Small intestine (tissue), 7 donors: ENCODE measurements around the gene RAB31. TPM values are rescaled to one million over a fixed set of nuclear protein-coding genes. Genes with fewer than 3 reads are reported as not detected.

Experiments used
- DNase-seq, 2 donors: peaks; one replicate each; pipeline versions ENCODE4 v3.0.0 to v3.0.0-alpha.2; 2013
- FAIRE-seq: peaks from 2 replicates; lab custom pipeline; 2012; peaks lifted over from hg19 to GRCh38; lab: Jason Lieb, UNC
- H3K27ac ChIP-seq, 3 donors: one replicate each; pipeline ENCODE4 v1.5.1; 2013; ENCODE audit warnings: low read length in 2 of 3, mild to moderate bottlenecking in 2 of 3, control low read depth in 1 of 3, inconsistent platforms in 1 of 3, low read depth in 1 of 3, moderate library complexity in 1 of 3
- H3K27me3 ChIP-seq, 3 donors: one replicate each; pipeline ENCODE4 v1.6.1; 2013; ENCODE audit warnings: low read length in 3 of 3, inconsistent platforms in 1 of 3; ENCODE audit not compliant: control insufficient read depth in 3 of 3, insufficient read depth in 3 of 3
- H3K36me3 ChIP-seq, 3 donors: one replicate each; pipeline ENCODE4 v1.6.1; 2013; ENCODE audit warnings: low read length in 3 of 3, inconsistent platforms in 1 of 3, low read depth in 1 of 3, mild to moderate bottlenecking in 1 of 3, moderate library complexity in 1 of 3; ENCODE audit not compliant: control insufficient read depth in 3 of 3, insufficient read depth in 2 of 3
- H3K4me1 ChIP-seq, 3 donors: one replicate each; pipeline ENCODE4 v1.6.1; 2013; ENCODE audit warnings: low read length in 2 of 3, inconsistent platforms in 1 of 3, low read depth in 1 of 3, mild to moderate bottlenecking in 1 of 3, moderate library complexity in 1 of 3; ENCODE audit not compliant: control insufficient read depth in 3 of 3, insufficient read depth in 2 of 3
- H3K4me3 ChIP-seq, 3 donors: one replicate each; pipeline ENCODE4 v1.5.1; 2013; ENCODE audit warnings: low read length in 3 of 3, control low read depth in 1 of 3, inconsistent platforms in 1 of 3, low read depth in 1 of 3, mild to moderate bottlenecking in 1 of 3, moderate library complexity in 1 of 3
- H3K9me3 ChIP-seq, 2 donors: one replicate each; pipeline ENCODE4 v1.6.1; 2013; ENCODE audit warnings: low read depth in 1 of 2, low read length in 1 of 2; ENCODE audit not compliant: control insufficient read depth in 2 of 2, insufficient read depth in 1 of 2
- WGBS, 3 donors: extraction: QIAGEN DNeasy Blood & Tissue Kit; methylation state at CpG; one replicate each; pipeline ENCODE4 v1.1.7; 2013; 5-methylcytosine and 5-hydroxymethylcytosine counted together
- polyA plus RNA-seq, 4 donors: library from polyadenylated mRNA; stranded (reverse) in 3 of 4; unstranded in 1 of 4; fragments of 200-250 nt in 3 of 4; fragments of 120-200 nt in 1 of 4; gene quantifications; one replicate each; pipeline versions ENCODE4 v1.2.1 to v1.2.3, GENCODE V29; 2013
- donor health status: healthy with polysubstance abuse.
- donor health status: control.
- donor health status: control.
- donor health status: Bipolar disorder and iron deficiency.
- donor health status: healthy.

The RAB31 gene
- polyA plus RNA-seq, 4 donors, result 4.2 to 18.4 (median 12.3) TPM

DNA sequence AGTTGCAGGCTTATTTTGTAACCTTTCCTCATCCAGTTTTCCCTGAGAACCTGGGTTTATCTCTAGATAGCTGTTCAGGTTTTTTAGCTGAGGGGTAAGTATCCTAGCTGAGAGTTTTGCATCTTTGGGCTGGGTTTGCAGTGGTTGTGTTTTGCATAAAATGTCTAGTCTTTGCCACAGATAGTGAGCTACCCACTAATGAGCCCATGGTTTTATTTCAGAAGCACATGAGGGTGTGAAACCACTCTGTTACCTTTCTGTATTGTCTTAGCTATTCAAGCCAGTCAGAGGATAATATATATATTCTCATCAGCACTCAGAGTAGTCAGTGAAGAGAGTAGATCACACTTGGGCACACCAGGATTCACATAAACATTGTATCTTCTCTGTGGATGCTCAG is 153.1 kb downstream of the RAB31 start:
- Histone ChIP-seq H3K36me3 (no peaks in the 10 kb centered on the region), H3K4me1 (no peaks in the 10 kb centered on the region), H3K4me3 (no peak overlapping the region), H3K27ac (no peak overlapping the region), H3K9me3 (peaks cover 0 to 10% of the 10 kb centered on the region in 2 donors), H3K27me3 (no peaks in the 10 kb centered on the region)
- DNase-seq (no peak), FAIRE-seq (no peak)

DNA sequence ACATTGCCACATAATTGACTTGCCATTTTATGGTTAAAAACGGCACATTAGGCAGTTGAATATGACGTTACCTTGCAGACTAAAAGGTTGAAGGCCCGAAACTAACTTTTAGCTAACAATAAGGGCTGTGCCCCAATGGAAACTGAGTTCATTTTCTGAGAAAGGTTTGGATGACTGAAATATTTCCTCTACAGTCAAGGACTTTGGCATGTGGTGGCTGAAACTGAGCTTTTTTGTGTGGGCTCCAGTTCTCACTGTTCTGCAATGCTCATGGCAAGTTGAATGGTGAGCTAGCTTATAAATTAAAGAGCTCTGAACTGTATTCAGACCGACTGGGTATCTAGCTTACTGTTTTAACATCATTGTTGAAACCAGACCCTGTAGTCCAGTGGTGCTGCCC is 153.8 kb downstream of the RAB31 start:
- Histone ChIP-seq H3K27ac (no peak overlapping the region), H3K4me3 (no peak overlapping the region), H3K36me3 (no peaks in the 10 kb centered on the region), H3K4me1 (no peaks in the 10 kb centered on the region), H3K9me3 (peaks cover 0 to 18% of the 10 kb centered on the region in 2 donors), H3K27me3 (no peaks in the 10 kb centered on the region)
- 59 to 75% (median 69%) methylated on average over 4 of the region's 4 CpGs for WGBS, 3 donors
- DNase-seq, result no peak
- FAIRE-seq, result no peak

DNA sequence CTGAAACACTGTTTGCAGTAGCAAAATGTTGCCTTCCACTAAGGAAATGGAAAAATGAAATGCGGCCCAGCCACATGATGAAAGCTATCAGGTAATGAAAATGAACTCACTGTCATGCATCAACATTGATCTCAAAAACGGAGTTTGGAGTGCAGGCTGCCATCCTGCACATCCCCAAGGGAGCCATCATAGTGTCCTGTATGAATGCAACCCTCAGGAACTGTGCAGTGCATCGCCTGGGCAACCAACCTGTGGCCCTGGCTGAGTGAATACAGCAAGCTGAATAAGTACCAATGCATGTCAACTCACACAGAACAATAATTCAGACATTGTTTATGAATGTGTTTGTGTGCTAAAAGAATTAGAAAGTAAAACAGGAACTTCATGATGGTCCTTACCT is 154.6 kb downstream of the RAB31 start:
- Histone ChIP-seq H3K4me3 (no peak overlapping the region), H3K36me3 (no peaks in the 10 kb centered on the region), H3K27ac (no peak overlapping the region), H3K9me3 (peaks cover 0 to 18% of the 10 kb centered on the region in 2 donors), H3K27me3 (no peaks in the 10 kb centered on the region), H3K4me1 (no peaks in the 10 kb centered on the region)
- DNase-seq, result no peak
- no peak for FAIRE-seq
- 59 to 76% (median 62%) methylated on average over 3 of the region's 3 CpGs for WGBS, 3 donors

DNA sequence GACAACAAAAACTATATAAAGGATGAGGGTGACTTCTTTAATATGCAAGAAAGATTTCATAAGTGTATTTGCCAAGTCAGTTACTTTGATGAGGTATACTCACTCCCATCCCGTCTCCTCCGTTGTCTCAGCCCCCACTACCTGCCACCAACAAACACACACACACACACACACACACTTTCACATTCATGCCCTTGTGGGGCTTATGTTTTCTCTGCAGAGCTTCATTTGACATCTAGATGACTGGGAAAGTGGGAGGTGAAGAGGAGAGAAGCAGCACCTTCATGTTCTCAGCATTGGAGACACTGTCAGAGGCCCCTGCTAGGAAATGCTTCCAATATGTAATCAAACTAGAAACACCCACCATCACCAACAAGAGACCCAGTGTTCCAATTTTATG is 155.2 kb downstream of the RAB31 start:
- DNase-seq (no peak), FAIRE-seq (no peak)
- Histone ChIP-seq H3K27ac (no peak overlapping the region), H3K36me3 (no peaks in the 10 kb centered on the region), H3K4me1 (peaks cover 0 to under 1% (median 0%) of the 10 kb centered on the region in 3 donors), H3K4me3 (no peak overlapping the region), H3K27me3 (no peaks in the 10 kb centered on the region), H3K9me3 (peaks cover 0 to 18% of the 10 kb centered on the region in 2 donors)
- 55 to 82% (median 80%) methylated on average over 2 of the region's 2 CpGs for WGBS, 3 donors

DNA sequence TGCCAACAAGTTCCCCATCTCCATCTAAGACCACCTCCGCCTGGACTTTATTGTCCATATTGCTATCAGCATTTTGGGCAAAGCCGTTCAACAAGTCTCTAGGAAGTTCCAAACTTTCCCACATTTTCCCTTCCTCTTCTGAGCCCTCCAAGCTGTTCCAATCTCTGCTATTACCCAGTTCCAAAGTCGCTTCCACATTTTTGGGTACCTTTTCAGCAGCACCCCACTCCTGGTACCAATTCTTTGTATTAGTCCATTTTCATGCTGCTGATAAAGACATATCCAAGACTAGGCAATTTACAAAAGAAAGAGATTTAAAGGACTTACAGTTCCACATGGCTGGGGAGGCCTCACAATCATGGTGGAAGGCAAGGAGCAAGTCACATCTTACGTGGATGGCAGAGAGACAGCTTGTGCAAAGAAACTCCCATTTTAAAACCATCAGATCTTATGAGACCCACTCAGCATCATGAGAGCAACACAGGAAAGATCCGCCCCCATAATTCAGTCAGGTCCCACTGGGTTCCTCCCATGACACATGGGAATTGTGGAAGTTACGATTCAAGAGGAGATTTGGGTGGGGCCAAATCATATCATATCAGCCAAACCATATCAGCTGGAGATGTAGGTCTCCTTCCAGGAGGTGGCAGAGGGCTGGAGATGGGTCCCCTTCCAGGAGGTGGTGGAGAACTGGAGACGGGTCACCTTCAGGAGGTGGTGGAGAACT is 157.8 kb downstream of the RAB31 start:
- 91 to 94% (median 92%) methylated on average over 7 of the region's 7 CpGs for WGBS, 3 donors
- DNase-seq (no peak), FAIRE-seq (no peak)
- Histone ChIP-seq H3K27me3 (no peaks in the 10 kb centered on the region), H3K4me3 (no peak overlapping the region), H3K36me3 (no peaks in the 10 kb centered on the region), H3K9me3 (peaks cover 0 to 18% of the 10 kb centered on the region in 2 donors), H3K4me1 (peaks cover 3 to 26% (median 9%) of the 10 kb centered on the region in 3 donors), H3K27ac (no peak overlapping the region)

DNA sequence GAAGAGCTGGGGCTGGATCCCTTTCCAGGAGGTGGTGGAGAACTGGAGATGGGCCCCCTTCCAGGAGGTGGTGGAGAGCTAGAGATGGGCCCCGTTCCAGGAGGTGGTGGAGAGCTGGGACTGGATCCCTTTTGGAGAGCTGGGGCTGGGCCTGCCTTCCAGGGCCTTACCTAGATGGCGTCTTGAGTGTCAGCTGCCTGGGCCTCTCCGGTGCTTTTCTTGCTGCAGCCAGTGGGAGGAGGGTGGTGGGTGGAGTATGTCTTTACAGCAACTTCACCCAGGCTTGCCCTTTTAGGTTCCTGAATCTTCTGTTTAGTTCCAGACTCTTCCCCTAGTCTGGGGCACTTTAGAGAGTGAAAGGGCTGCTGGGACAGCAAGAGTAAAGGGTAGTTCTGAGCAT is 158.5 kb downstream of the RAB31 start:
- H3K36me3 ChIP-seq, result no peaks in the 10 kb centered on the region
- no peaks in the 10 kb centered on the region for H3K27me3 ChIP-seq
- 81 to 95% (median 92%) methylated on average over 3 of the region's 3 CpGs for WGBS, 3 donors
- H3K4me1 ChIP-seq, result peaks cover 3 to 30% (median 9%) of the 10 kb centered on the region in 3 donors
- no peak overlapping the region for H3K4me3 ChIP-seq
- no peak for DNase-seq
- no peak for FAIRE-seq
- H3K9me3 ChIP-seq, result peaks cover 0 to 18% of the 10 kb centered on the region in 2 donors
- H3K27ac ChIP-seq, result no peak overlapping the region

DNA sequence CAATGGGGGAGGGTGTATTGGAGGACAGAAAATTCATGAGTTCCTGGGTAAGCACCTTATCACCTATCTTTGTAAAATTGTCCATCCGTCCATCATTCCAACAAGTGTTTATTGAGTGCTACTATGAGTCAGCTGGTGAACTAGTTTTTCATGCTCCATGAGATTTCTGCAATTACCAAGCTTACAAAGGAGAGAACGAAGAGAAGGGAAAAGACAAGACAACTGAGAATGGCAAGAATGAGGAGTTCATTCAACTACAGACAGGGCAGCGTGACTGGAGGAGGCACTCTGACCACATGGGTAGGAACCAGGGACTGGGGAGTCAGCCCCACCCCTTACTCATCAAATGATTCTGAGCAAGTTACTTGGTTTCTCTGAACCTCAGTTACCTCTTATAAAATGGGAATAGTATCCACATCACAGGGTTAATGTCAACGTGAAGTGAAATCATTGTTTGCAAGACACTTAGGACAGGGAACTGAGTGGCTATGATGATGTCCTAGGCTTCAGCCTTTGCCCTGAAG is 159.0 kb downstream of the RAB31 start:
- Histone ChIP-seq H3K27me3 (no peaks in the 10 kb centered on the region), H3K27ac (no peak overlapping the region), H3K4me1 (peaks cover 3 to 30% (median 9%) of the 10 kb centered on the region in 3 donors), H3K4me3 (no peak overlapping the region), H3K9me3 (peaks cover 0 to 18% of the 10 kb centered on the region in 2 donors), H3K36me3 (no peaks in the 10 kb centered on the region)
- DNase-seq, result no peak
- 80 to 89% (median 85%) methylated on average over 4 of the region's 4 CpGs for WGBS, 3 donors
- no peak for FAIRE-seq

DNA sequence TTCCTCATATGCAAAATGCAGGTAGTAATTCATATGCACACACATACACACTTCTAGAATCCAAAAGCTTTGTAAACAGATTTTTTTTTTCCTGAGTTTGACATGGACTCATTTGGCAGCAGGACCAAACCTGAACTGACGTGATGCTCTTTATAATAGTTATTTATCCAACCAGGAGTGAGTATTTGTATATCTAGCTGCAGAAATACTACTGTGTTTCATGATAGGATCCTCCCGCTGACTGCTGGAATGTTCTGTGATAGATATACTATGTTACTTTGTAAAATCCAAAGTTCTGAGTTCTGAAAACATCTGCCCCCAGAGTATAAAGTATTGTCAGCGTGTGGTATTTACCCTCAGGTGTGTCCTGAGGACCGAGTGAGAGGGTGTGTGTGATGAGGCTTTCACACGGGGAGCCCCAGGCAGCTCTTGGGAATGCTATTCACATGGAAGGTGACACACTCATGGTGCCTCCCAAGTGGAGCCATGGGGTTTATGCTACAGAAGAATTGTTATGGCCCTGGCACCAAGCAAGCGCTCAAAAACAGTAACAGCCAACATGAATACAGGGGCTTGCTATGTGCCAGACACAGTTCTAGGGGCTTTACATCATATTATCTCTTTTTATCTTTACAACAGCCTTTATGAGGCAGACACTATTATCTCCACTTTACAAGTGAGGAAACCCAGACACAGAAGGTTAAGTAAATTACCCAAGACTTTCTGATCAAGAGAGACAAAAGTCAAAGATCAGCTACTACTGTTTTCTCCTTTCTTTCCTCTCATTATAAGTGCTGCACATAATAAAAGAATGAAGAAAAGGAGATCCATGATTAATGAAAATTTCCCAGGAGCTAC is 161.0 kb downstream of the RAB31 start:
- Histone ChIP-seq H3K4me1 (peaks cover 3 to 30% (median 9%) of the 10 kb centered on the region in 3 donors), H3K4me3 (no peak overlapping the region), H3K9me3 (peaks cover 0 to 18% of the 10 kb centered on the region in 2 donors), H3K27me3 (no peaks in the 10 kb centered on the region), H3K27ac (peak overlapping the region in 1 of 3 donors; percentile 83), H3K36me3 (no peaks in the 10 kb centered on the region)
- WGBS, 3 donors, result 51 to 63% (median 54%) methylated on average over 6 of the region's 6 CpGs
- FAIRE-seq (no peak), DNase-seq (peak in 1 of 2 donors; percentile 83)
